Measurements from ENCODE around the gene LYZL4. TPM values are rescaled to one million over a fixed set of nuclear protein-coding genes. Genes with fewer than 3 reads are reported as not detected.

Gene LYZL4
- total and polyA plus RNA-seq, 7 donors = not detected

DNA sequence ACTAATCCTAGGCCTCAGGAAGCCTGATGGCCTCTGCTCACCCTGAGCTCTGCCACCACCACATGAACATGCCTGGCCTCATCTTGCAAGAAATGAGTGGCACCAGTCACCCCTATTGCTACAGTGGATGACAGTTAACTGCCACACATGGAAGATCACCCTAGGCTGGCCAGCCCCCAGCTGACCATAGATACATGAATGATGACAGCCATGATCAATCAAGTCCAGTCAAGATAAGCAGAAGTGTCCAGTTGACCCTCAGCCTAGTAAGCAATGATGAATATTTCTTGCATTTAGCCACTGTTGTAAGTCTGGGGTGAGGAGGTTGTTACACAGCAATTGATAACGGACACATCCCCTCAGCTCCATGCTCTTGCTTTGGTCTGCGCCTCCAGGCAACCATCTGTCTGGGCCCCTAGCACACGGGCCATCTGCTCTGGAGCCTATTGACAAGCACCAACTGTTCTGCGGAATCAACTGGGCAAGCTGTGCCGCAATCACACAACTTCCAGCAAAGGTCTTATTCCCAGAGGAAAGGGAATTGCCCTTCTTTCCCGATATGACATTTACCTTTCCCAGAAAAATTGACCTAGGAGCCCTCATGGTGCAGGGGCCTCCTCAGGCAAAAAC, 2.2 kb upstream of the LYZL4 start:
- no peak overlapping the region for H3K27ac ChIP-seq
- H3K4me3 ChIP-seq = no peak overlapping the region
- no peaks in the 10 kb centered on the region for H3K4me1 ChIP-seq
- intact Hi-C loops (cut with DNase I) = no loop called here
- TF ChIP-seq, protein P1, sequence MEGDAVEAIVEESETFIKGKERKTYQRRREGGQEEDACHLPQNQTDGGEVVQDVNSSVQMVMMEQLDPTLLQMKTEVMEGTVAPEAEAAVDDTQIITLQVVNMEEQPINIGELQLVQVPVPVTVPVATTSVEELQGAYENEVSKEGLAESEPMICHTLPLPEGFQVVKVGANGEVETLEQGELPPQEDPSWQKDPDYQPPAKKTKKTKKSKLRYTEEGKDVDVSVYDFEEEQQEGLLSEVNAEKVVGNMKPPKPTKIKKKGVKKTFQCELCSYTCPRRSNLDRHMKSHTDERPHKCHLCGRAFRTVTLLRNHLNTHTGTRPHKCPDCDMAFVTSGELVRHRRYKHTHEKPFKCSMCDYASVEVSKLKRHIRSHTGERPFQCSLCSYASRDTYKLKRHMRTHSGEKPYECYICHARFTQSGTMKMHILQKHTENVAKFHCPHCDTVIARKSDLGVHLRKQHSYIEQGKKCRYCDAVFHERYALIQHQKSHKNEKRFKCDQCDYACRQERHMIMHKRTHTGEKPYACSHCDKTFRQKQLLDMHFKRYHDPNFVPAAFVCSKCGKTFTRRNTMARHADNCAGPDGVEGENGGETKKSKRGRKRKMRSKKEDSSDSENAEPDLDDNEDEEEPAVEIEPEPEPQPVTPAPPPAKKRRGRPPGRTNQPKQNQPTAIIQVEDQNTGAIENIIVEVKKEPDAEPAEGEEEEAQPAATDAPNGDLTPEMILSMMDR (IDR thresholded peaks at IDR 0.05) = no peak
- TF ChIP-seq EP300 (IDR thresholded peaks at IDR 0.05) = no peak
- TF ChIP-seq POLR2A (IDR thresholded peaks at IDR 0.05) = no peak
- TF ChIP-seq POLR2AphosphoS5 (IDR thresholded peaks at IDR 0.05) = no peak
- H3K36me3 ChIP-seq = no peaks in the 10 kb centered on the region
- no peak for DNase-seq
- 92% methylated on average over 6 of the region's 6 CpGs for WGBS, 2 donors
- H3K27me3 ChIP-seq = no peaks in the 10 kb centered on the region
- no peaks in the 10 kb centered on the region for H3K9me3 ChIP-seq

DNA sequence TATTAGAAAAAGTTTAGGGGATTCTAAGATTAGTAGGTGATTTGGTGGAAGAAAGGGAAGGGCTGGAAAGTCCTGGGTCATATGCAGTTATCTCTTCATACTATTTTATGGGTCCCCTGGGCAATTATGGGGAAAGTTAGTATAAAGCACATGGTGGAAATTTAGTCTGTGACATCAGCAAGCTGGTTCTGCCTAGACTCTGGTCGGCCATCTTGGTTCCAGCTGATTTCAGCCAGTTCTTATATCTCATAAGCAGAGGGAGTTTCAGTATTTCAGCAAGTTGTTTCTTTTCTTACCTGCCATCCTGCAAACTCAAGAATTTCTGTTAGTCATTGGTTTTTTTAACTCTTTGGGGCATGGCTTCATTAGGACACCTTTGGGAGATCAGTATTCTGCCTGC, 1.0 kb upstream of the LYZL4 start:
- Histone ChIP-seq H3K4me1 (no peaks in the 10 kb centered on the region), H3K27me3 (no peaks in the 10 kb centered on the region), H3K4me3 (no peak overlapping the region), H3K36me3 (no peaks in the 10 kb centered on the region), H3K27ac (no peak overlapping the region), H3K9me3 (no peaks in the 10 kb centered on the region)
- TF ChIP-seq POLR2A (IDR thresholded peaks at IDR 0.05) = no peak
- TF ChIP-seq, protein P1 (IDR thresholded peaks at IDR 0.05) = no peak
- TF ChIP-seq POLR2AphosphoS5 (IDR thresholded peaks at IDR 0.05) = no peak
- no peak for TF ChIP-seq EP300 (IDR thresholded peaks at IDR 0.05)
- no peak for DNase-seq
- intact Hi-C loops (cut with DNase I) = no loop called here
- WGBS, 2 donors = 90 to 92% methylated on average over 1 of the region's 1 CpG

DNA sequence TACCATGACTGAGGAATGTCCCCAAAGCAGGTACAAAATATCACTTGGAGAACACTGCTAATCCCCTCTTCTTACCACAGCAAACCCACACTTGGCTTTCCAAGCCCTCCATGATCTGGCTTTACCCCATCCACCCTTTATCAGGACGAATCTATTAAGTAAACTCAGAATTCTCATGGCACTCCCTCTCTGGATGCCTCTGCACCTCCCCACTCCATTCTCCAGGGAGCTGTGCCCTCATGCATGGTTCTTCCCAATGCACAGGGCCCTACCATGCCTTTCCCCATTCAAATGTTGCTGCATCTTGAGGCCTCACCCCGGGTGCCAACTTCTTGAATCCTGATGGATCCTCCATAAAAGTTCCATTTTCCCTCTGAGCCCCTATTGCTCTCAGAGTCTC, 2.3 kb downstream of the LYZL4 start:
- WGBS, 2 donors = 70 to 80% methylated on average over 2 of the region's 2 CpGs
- Histone ChIP-seq H3K36me3 (no peaks in the 10 kb centered on the region), H3K4me3 (no peak overlapping the region), H3K27me3 (no peaks in the 10 kb centered on the region), H3K27ac (no peak overlapping the region), H3K9me3 (no peaks in the 10 kb centered on the region), H3K4me1 (no peaks in the 10 kb centered on the region)
- no peak for DNase-seq
- intact Hi-C loops (cut with DNase I) = no loop called here
- TF ChIP-seq, protein P1 (IDR thresholded peaks at IDR 0.05) = no peak
- TF ChIP-seq POLR2AphosphoS5 (IDR thresholded peaks at IDR 0.05) = no peak
- no peak for TF ChIP-seq EP300 (IDR thresholded peaks at IDR 0.05)
- TF ChIP-seq POLR2A (IDR thresholded peaks at IDR 0.05) = no peak

DNA sequence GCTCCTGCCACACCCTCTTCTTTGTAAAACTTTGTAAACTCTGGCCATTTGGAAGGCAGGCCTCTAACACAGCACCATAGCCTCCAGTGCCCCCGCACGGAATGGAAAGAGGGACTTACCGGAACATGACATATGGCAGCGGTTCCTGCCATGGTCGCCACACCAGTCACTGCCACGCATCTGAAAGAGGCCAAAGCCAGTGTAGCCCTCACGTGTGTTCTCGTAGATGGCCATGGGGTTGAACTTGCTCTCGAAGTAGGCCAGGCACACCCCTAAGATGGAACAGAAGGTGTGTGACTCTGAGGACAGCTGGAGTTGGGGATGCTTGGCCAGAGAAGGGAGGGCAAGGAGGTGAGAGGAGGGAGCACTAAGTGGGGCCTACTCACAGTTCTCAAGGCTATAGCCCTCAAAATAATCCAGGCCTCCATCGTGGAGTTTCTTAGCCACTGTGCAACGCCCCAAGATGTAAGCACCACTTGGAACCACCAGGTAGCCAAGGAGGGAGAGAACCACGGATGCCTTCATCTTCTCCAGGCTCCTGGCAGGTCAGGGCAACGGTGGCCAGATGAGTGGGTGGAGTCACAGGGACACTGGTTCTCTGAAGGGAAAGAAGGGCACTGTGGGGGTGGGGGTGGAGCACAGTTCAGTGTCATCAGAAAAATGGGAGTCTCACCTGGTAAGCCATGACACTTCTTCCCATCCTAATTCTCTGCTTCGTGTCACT, 3.5 kb downstream of the LYZL4 start:
- Histone ChIP-seq H3K27ac (no peak overlapping the region), H3K36me3 (no peaks in the 10 kb centered on the region), H3K4me3 (no peak overlapping the region), H3K27me3 (no peaks in the 10 kb centered on the region), H3K4me1 (no peaks in the 10 kb centered on the region), H3K9me3 (no peaks in the 10 kb centered on the region)
- TF ChIP-seq EP300 (IDR thresholded peaks at IDR 0.05) (no peak), POLR2A (IDR thresholded peaks at IDR 0.05) (no peak), POLR2AphosphoS5 (IDR thresholded peaks at IDR 0.05) (no peak)
- TF ChIP-seq, protein P1 (IDR thresholded peaks at IDR 0.05) = no peak
- DNase-seq = no peak
- WGBS, 2 donors = 84 to 90% methylated on average over 14 of the region's 14 CpGs
- intact Hi-C loops (cut with DNase I) = no loop called here
